Loucy (cell line): Measurements from ENCODE around the gene DES.

Experiments used
- H2AFZ ChIP-seq: fragments of 200-600 bp; sonication (generic); 2 replicates; pipeline ENCODE4 v1.6.0; 2016; ENCODE audit warnings: antibody characterized with exemption, mild to moderate bottlenecking, low read length, moderate library complexity
- H3F3A ChIP-seq: fragments of 200-600 bp; 2 replicates; pipeline ENCODE4 v1.6.0; 2016; ENCODE audit warnings: antibody characterized with exemption, low read depth, mild to moderate bottlenecking
- H3K27me3 ChIP-seq: fragments of 200-600 bp; sonication (generic); 2 replicates; pipeline ENCODE4 v1.6.1; 2014; ENCODE audit warnings: low read length, mild to moderate bottlenecking; ENCODE audit not compliant: insufficient read depth, poor library complexity, severe bottlenecking
- H3K36me3 ChIP-seq: fragments of 200-600 bp; sonication (generic); 2 replicates; pipeline ENCODE4 v1.6.1; 2016; ENCODE audit warnings: low read length; ENCODE audit not compliant: insufficient read depth
- H3K4me1 ChIP-seq: fragments of 200-600 bp; sonication (generic); 2 replicates; pipeline ENCODE4 v1.5.1; 2014; ENCODE audit warnings: low read length, mild to moderate bottlenecking; ENCODE audit not compliant: insufficient read depth, poor library complexity, severe bottlenecking
- H3K4me2 ChIP-seq: fragments of 200-600 bp; sonication (generic); 2 replicates; pipeline ENCODE4 v1.6.0; 2014; ENCODE audit warnings: antibody characterized with exemption, low read length, low read depth, mild to moderate bottlenecking; ENCODE audit not compliant: poor library complexity, severe bottlenecking
- H3K4me3 ChIP-seq: fragments of 200-600 bp; sonication (generic); 2 replicates; pipeline ENCODE4 v1.5.1; 2014; ENCODE audit warnings: low read length, mild to moderate bottlenecking, mixed read lengths; ENCODE audit not compliant: poor library complexity, severe bottlenecking
- H3K79me2 ChIP-seq: fragments of 200-600 bp; sonication (generic); 2 replicates; pipeline ENCODE4 v1.6.1; 2014; ENCODE audit warnings: low read length; ENCODE audit not compliant: insufficient read depth
- H3K9ac ChIP-seq: fragments of 200-600 bp; sonication (generic); 2 replicates; pipeline ENCODE4 v1.6.0; 2014; ENCODE audit warnings: mild to moderate bottlenecking, low read depth, low read length, moderate library complexity; ENCODE audit not compliant: poor library complexity, severe bottlenecking
- H3K9me2 ChIP-seq: fragments of 200-600 bp; sonication (generic); replicated peaks from 2 replicates; pipeline ENCODE4 v1.6.1; 2016; ENCODE audit warnings: low read depth, low read length, mixed read lengths
- H3K9me3 ChIP-seq: fragments of 200-600 bp; sonication (generic); 2 replicates; pipeline ENCODE4 v1.6.1; 2014; ENCODE audit warnings: mild to moderate bottlenecking, antibody characterized with exemption, low read length, low read depth; ENCODE audit not compliant: insufficient read depth
- H4K20me1 ChIP-seq: fragments of 200-600 bp; sonication (generic); 2 replicates; pipeline ENCODE4 v1.6.0; 2014; ENCODE audit warnings: antibody characterized with exemption, low read length, mild to moderate bottlenecking; ENCODE audit not compliant: insufficient read depth, poor library complexity, severe bottlenecking
- EZH2phosphoT487 ChIP-seq: fragments of 200-600 bp; IDR thresholded peaks from 2 replicates; pipeline ENCODE4 v1.6.1; 2018; ENCODE audit warnings: antibody characterized with exemption, mild to moderate bottlenecking, moderate library complexity, borderline replicate concordance
- TF ChIP-seq, protein P1 (sequence below): fragments of 200-600 bp; sonication (generic); conservative IDR thresholded peaks from 2 replicates; pipeline ENCODE4 v1.5.1; 2014; ENCODE audit warnings: mild to moderate bottlenecking, antibody characterized with exemption, low read length

Gene DES

DNA sequence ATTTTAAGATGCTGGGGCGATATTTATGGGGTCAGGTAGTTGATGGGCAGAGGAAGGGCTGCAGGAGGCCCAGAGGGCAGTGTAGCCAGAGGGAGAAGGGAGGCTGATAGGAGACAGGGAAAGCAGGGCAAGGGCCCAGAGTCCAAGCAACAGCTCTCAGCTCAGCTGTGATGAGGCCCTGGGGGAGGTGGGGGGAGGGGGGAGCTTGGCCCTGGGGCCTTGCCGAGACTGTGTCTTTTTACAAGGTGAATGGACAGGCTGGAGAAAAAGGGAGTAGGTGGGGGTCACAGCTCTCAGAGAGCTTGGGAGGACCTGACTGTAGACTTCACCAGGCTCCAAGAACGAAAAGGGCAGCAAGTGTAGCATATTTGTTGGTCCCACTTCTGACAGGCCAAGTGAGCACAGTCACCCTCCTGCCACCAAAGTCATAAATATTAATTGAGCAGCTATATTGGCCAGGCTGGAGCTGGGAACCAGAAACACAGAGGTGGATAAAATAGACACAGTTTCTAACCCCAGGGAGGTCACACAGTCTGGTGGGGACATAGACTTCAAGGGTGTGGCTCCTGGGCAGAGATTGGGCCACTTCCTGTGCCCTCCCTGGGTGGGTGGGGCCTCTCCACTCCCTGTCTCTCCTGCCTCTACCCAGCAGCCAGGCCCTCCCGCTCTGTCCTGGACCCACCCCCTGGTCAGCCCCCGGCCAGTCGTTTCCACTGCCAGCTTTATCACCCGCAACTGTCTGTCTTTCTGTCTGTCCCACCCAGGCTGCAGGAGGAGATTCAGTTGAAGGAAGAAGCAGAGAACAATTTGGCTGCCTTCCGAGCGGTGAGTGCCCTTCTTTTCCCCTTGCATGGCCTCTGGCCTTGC lies 1.4 kb downstream of the DES start:
- Histone ChIP-seq H3K36me3 (no peaks in the 10 kb centered on the region), H3K9me2 (no peaks in the 10 kb centered on the region), H3K27me3 (no peaks in the 10 kb centered on the region), H3K79me2 (no peaks in the 10 kb centered on the region), H3K9ac (no peak overlapping the region), H3K4me1 (no peaks in the 10 kb centered on the region), H3K4me2 (no peak overlapping the region), H3F3A (no peaks in the 10 kb centered on the region), H2AFZ (no peak overlapping the region), H3K4me3 (no peak overlapping the region), H3K9me3 (no peaks in the 10 kb centered on the region), H4K20me1 (no peaks in the 10 kb centered on the region)
- no peak for TF ChIP-seq EZH2phosphoT487
- TF ChIP-seq, protein P1, sequence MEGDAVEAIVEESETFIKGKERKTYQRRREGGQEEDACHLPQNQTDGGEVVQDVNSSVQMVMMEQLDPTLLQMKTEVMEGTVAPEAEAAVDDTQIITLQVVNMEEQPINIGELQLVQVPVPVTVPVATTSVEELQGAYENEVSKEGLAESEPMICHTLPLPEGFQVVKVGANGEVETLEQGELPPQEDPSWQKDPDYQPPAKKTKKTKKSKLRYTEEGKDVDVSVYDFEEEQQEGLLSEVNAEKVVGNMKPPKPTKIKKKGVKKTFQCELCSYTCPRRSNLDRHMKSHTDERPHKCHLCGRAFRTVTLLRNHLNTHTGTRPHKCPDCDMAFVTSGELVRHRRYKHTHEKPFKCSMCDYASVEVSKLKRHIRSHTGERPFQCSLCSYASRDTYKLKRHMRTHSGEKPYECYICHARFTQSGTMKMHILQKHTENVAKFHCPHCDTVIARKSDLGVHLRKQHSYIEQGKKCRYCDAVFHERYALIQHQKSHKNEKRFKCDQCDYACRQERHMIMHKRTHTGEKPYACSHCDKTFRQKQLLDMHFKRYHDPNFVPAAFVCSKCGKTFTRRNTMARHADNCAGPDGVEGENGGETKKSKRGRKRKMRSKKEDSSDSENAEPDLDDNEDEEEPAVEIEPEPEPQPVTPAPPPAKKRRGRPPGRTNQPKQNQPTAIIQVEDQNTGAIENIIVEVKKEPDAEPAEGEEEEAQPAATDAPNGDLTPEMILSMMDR, result no peak

DNA sequence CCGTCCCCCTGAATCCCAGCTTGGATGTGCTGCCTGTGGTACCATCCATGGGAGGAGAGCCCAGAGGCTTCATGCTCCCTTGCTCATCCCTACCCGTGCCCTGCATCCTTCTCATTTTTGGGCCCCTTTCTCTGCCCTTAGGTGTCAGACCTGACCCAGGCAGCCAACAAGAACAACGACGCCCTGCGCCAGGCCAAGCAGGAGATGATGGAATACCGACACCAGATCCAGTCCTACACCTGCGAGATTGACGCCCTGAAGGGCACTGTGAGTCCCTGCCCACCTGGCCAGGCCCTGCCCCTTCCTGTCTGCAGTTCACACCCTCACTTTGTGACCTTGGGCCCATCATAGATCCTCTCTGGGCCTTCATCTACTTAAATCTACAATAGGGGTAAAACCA lies 2.5 kb downstream of the DES start:
- TF ChIP-seq, protein P1, result no peak
- no peak for TF ChIP-seq EZH2phosphoT487
- Histone ChIP-seq H3K79me2 (no peaks in the 10 kb centered on the region), H3K4me1 (no peaks in the 10 kb centered on the region), H3K4me3 (no peak overlapping the region), H3K27me3 (no peaks in the 10 kb centered on the region), H3F3A (no peaks in the 10 kb centered on the region), H3K9ac (no peak overlapping the region), H3K4me2 (no peak overlapping the region), H3K36me3 (no peaks in the 10 kb centered on the region), H2AFZ (no peak overlapping the region), H4K20me1 (no peaks in the 10 kb centered on the region), H3K9me3 (no peaks in the 10 kb centered on the region), H3K9me2 (no peaks in the 10 kb centered on the region)

DNA sequence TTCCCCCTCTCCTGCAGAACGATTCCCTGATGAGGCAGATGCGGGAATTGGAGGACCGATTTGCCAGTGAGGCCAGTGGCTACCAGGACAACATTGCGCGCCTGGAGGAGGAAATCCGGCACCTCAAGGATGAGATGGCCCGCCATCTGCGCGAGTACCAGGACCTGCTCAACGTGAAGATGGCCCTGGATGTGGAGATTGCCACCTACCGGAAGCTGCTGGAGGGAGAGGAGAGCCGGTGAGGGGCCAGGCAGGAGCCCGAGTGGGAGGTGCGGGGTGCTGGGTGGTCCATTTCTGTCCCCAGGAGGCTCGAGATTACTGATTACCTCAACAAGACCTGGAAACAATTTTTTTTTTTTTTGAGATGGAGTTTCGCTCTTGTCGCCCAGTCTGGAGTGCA lies 3.1 kb downstream of the DES start:
- TF ChIP-seq, protein P1, result no peak
- TF ChIP-seq EZH2phosphoT487, result no peak
- Histone ChIP-seq H3K27me3 (no peaks in the 10 kb centered on the region), H3F3A (no peaks in the 10 kb centered on the region)

More for the DNA sequence above, 3.1 kb downstream of the DES start:
- no peaks in the 10 kb centered on the region for H4K20me1 ChIP-seq
- no peak overlapping the region for H3K4me2 ChIP-seq
- H3K4me3 ChIP-seq, result no peak overlapping the region
- no peaks in the 10 kb centered on the region for H3K9me3 ChIP-seq
- no peak overlapping the region for H2AFZ ChIP-seq
- no peaks in the 10 kb centered on the region for H3K79me2 ChIP-seq
- no peaks in the 10 kb centered on the region for H3K36me3 ChIP-seq
- no peak overlapping the region for H3K9ac ChIP-seq
- H3K9me2 ChIP-seq, result no peaks in the 10 kb centered on the region
- no peaks in the 10 kb centered on the region for H3K4me1 ChIP-seq
